GM20431 (cell line): ENCODE measurements around the gene RBMX2.
"Not testable (repeated sequence)": the region's sequence is repeated elsewhere in the genome, so short reads cannot be mapped to it uniquely, and the experiment has no call there.

ENCODE experiments used
- in situ Hi-C: fragments of 300-500 bp; cut with MseI, MboI; formaldehyde crosslinking; loops from one replicate; pipeline ENCODE4 v1.15.0; 2020; ENCODE audit warnings: low sequenced_read_pairs; ENCODE audit not compliant: unreplicated experiment

RBMX2 gene, protein sequence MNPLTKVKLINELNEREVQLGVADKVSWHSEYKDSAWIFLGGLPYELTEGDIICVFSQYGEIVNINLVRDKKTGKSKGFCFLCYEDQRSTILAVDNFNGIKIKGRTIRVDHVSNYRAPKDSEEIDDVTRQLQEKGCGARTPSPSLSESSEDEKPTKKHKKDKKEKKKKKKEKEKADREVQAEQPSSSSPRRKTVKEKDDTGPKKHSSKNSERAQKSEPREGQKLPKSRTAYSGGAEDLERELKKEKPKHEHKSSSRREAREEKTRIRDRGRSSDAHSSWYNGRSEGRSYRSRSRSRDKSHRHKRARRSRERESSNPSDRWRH

DNA sequence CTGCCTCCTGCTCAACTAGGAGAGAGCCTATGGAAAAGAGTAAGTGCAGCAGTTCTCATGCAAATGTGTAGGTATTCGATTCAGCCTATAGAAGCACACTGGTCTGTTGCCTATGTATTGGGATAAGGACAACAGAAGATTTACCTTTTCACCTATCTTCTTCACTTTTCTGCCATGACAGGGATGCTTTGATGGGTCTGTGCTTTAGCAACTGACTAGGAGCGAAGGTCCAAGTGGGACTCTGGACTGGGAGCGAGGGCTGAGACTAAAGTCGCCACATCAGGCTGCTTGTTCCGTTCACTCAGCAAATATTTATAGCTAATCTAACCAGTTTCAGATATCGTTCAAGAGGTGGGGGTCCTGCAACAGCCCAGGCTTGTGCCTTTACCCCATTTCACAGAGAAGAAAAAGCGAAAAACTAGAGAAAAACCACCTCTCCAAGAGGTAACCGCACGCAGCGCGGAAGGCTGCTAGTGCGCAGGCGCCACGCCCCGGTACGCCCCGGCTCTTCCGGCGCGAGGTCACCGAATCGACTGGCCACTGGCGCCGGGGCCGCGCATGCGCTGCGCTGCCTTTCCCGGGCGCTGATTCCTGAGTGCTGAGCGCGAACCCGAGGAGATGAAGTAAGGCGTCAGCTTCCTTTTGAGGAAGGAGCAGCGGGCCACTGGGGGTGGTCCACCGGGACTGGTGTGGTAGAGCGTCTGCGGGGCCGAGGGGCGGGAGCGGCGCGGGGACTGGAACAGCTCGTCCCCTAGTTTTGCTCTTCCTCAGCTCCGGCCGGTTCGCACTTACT, at the start of gene RBMX2:
Gene RBMX2 (plus strand): TSS at position 573 of the 793 bp plus-strand sequence. CDS start 46 bp downstream, at position 619.
- in situ Hi-C loops: no loop called here

DNA sequence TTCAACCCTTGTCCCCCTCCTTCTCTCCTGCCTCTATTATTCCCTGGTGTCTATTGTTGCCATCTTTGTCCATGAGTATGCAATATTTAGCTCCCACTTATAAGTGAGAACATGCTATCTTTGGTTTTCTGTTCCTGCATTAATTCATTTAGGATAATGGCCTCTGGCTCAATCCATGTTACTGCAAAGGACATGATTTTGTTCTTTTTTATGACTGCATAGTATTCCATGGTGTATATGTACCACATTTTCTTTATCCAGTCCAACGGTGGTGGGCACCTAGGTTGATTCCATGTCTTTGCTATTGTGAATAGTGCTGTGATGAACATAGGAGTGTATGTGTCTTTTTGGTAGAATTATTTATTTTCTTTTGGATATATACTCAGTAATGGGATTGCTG, 49.7 kb upstream of the RBMX2 start:
- in situ Hi-C loops: not testable (repeated sequence)

DNA sequence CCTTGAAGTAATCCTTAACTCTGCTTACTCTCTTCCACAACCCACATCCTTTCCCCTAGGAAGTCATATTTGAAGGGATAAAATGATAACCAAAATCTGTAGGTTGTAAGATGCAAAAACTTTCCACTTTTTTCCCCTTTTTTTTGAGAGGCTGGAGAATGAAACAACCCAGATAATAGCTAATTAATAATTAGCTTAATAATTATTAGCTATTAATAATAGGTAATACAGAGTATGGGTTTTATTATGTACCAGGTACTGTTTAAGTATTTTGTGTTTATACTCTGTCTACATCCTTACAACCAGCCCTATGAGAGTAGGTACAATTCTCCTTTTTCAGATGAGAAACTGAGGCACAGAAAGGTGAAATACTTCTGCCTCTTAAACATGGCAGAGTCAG, 25.7 kb upstream of the RBMX2 start:
- in situ Hi-C loops: no loop called here

DNA sequence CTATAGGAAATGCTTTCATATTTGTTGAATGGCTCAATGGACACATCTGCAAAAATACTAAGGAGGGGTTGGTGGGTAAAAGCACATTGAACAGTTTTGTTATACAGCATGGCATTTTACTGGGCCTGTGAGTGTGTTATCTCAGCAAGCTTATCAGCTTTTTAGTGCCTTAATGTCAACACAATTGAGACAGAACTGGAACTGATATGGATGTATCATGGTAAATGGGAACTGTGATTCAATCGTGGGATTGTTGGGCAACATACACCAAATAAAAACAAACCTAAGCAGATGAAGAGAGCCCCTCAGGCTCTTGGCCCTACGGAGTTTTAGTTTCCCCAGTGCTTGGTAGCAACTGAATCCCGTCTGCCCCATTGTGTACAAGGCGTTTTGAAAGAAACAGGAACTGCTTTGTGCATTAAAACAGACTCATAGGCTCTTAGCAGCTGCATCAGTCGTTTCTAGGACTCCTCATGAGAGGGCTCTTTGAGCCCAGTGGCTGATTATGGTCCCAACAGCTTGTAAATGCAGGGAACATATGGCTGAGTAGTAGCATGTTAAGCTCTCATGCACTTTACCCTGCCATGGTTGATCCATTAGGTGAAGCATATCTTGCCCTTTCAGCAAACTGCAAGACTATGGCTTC, 23.6 kb upstream of the RBMX2 start:
- in situ Hi-C loops: no loop called here

GRCh38 chrX:130385520-130385919, 16.3 kb upstream of the RBMX2 start, which contains the start of gene GPR119:
Gene GPR119 (minus strand): TSS chrX:130385674. CDS start chrX:130385447, 227 bp downstream.
- in situ Hi-C loops: no loop called here

- in situ Hi-C loops: no loop called here
These were observed 15.4 kb upstream of the RBMX2 start for GRCh38 chrX:130386408-130386808.

- in situ Hi-C loops: no loop called here
These were observed 8.2 kb upstream of the RBMX2 start for GRCh38 chrX:130393451-130394074.

DNA sequence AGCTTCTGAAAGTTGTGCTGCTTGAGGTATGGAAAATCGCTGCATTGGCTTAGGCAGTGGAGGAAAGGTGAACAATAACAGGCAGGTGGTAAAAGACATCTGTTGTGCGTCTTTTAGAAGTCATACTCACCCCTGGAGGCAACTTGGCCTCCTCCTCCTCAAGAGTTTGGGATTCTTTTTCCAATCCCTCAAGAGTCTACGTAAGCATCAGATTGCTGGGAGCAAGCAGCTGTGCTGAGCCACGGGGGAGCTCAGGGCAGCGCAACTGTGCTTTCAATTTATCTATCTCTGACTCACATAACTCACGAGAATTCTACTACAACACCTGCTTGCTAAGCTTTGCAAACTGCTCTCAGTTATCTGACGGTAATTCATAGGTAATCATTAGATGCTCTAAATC, 6.4 kb upstream of the RBMX2 start:
- in situ Hi-C loops: no loop called here

DNA sequence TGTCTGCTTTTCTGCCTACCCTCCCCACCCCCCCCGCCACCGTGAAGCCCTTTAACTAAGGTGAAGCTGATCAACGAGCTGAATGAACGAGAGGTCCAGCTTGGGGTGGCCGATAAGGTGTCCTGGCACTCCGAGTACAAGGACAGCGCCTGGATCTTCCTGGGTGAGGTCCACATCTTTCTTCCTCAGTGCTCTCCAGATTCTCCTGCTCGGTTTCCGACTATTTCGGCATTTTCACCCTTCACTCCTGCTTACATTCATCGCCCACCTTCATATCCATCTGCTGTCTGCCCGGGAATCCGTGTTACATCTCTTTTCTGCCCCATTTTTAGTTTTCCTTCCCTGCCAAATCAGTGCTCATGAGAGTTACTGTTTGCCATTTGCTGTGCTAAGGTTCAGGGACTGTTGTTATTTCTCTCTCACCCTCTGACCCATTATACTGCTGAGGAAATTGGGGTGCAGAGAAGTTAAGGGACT, 459 bp downstream of the RBMX2 start:
- in situ Hi-C loops: no loop called here

GRCh38 chrX:130413415-130413814, 11.6 kb downstream of the RBMX2 start:
- in situ Hi-C loops: no loop called here

- in situ Hi-C loops: no loop called here
These were observed 13.0 kb downstream of the RBMX2 start for GRCh38 chrX:130414800-130415199.

- in situ Hi-C loops: no loop called here
These were observed 13.4 kb downstream of the RBMX2 start for GRCh38 chrX:130415201-130415600.

GRCh38 chrX:130416785-130417184, 15.0 kb downstream of the RBMX2 start:
- in situ Hi-C loops: no loop called here

GRCh38 chrX:130418066-130418465, 16.3 kb downstream of the RBMX2 start:
- in situ Hi-C loops: no loop called here

DNA sequence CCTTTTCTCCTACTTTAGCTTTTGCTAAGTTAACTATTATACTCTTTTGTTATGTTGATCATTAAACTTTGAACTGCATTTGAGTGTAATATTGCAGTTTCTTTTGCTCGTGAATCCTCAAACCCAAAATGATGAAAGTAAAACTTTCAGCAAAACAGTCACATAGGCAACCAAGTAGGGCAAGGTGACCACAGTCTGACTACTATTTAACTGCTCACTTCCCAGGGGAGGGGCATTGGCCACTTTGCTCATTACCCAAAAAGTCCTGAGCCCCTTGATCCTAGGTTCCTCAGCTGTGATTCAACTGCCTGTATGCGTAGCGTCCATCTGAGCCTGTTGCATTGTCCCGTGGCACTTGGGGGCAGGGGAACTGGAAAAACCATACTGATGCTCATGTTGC, 17.0 kb downstream of the RBMX2 start:
- in situ Hi-C loops: no loop called here

DNA sequence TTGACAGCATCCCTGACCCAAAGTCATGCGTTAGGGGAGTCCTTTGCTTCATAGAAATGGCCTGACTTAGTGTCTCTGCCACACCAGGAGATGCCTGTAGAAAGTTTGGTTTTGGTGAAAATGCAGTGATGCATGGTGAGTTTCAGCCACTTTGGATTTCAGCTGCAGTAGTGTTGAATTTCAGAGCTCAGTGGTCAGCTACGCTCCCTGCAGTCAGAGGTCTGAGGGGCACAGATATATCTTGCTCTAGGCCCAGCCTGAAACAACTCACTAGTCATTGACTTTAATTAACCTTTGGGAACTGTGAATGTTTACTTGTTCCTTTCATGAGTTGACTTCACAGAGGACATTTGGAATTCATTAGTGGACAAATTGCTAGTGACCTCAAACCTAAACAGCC, 17.5 kb downstream of the RBMX2 start:
- in situ Hi-C loops: no loop called here

GRCh38 chrX:130426531-130426930, 24.7 kb downstream of the RBMX2 start:
- in situ Hi-C loops: no loop called here

DNA sequence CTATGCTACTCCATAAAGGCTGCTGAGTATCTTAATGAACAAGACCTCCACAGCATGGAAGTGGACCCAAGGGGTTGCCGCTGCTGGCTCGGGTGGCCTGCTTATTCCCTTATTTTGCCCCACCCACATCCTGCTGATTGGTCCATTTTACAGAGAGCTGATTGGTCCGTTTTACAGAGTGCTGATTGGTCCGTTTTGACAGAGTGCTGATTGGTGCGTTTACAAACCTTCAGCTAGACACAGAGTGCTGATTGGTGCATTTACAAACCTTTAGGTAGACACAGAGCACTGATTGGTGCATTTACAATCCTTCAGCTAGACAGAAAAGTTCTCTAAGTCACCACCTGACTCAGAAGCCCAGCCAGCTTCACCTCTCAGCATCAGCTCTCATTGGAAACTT, 27.4 kb downstream of the RBMX2 start:
- in situ Hi-C loops: not testable (repeated sequence)

- in situ Hi-C loops: no loop called here
These were observed 34.1 kb downstream of the RBMX2 start for GRCh38 chrX:130435937-130436336.

DNA sequence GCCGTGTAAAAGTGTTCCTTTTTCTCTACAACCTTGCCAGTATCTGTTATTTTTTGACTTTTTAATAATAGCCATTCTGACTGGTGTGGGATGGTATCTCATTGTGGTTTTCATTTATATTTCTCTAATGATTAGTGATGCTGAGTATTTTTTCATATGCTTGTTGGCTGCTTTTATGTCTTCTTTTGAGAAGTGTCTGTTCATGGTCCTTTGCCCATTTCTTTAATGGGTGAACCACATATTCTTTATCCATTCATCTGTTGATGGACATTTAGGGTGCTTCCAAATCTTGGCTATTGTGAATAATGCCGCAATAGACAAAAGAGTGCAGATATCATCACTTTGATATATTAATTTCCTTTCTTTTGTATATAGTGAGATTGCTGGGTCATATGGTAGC, 36.2 kb downstream of the RBMX2 start:
- in situ Hi-C loops: not testable (repeated sequence)
